KBM-7 (cell line): ENCODE results near the gene TXNDC16.

Source experiments
- DNase-seq: peaks from one replicate; pipeline ENCODE4 v3.0.0-alpha.2; 2015
- in situ Hi-C: fragments of 300-500 bp; cut with MboI; formaldehyde crosslinking; loops from 2 replicates; pipeline ENCODE4 v1.14.3; 2020; ENCODE audit warnings: low sequenced_read_pairs, low pct_unique_long_range_greater_than_20kb, mixed read lengths

Gene TXNDC16

DNA sequence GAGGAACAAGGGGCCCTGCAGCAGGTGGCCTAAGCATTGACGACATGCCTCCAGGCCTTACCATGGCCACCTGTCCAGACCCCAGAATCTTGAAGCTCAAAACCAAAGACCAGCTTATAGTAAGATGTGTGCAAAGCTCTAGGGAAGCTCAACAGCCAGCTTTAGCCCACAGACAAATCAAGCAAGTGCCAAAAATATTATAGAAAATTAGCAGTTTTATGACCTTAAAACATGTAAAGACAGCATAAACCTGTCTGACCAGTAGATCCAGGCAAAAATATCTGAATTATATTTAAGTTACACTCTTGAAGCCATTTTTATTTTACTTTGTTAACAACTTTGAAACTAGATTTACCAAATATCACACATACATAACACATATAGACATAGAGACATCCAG is 90.6 kb downstream of the TXNDC16 start:
- DNase-seq = no peak
- in situ Hi-C loops = no loop called here

DNA sequence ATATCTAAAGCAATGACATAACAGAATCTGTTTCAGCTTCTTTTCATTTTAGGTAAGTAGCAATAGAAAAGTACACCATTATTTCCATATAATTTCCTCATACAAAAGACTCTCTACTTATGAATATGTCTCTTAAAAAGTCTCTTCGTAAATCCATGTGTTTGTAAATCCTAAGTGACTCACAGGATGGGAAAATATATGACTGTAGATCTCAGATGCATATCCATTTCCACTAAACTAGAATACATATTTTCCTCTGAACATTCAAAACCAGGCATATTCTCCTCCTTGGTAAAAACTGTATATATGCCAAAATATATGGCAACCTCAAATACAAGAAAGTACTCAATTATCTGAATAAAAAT is 93.6 kb downstream of the TXNDC16 start:
- in situ Hi-C loops = no loop called here
- DNase-seq = no peak

GRCh38 chr14:52457411-52457810 is 94.9 kb downstream of the TXNDC16 start:
- no peak for DNase-seq
- in situ Hi-C loops = no loop called here

DNA sequence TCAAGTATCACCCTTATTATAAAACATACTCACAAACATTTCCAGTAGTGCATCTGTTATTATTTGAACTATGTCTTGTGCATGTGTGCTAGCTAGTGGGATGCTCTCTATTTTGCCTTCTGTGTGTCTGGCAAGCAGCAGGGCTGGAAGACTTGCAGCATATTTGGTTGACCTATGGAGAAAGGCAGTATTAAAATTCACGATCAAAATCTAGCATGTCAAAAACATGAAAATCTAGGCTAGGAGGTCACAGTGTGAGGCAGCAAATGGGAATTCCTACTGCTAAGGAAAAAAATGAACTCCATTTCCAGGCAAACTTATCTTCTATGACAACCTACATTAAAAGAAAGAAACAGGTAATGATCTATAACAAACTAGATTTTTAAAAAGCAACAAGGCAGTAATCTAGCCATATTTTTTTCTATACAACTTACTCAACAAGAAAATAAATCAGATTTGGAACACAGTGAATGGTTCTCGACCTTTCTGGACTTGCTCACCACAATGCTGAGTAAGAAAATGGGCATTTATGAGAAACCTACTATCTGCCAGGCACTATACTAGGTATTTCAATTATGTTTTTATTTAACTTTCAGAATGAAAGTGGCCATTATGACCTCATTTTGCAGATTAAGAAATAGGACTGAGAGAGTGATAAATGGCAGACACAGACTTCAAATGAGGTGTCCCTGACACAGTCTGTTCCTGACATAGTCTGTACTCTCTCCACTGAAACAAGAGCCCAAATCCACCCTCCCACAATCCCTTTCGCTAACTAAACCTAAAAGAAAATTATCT is 96.8 kb downstream of the TXNDC16 start:
- in situ Hi-C loops = no loop called here
- DNase-seq = no peak

DNA sequence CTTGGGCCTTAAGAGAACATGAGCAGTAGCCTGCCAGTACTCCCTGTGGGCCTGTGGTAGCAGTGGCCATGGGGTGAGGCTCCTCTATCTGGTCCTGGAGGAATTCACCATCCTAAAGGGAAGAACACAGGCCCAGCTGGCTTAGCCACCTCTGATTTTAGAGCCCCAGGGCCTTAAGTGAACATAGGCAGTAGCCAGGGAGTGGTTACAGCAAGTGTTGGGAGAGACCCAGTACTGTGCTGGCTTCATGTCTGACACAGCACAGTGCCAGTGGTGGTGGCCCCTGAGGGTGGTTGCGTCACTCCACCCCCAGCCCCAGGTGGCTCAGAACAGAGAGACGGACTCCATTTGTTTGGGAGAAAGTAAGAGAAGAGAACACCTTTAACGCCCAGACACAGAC is 105.1 kb downstream of the TXNDC16 start:
- no peak for DNase-seq
- in situ Hi-C loops = no loop called here

- DNase-seq = no peak
- in situ Hi-C loops = no loop called here
Observed at GRCh38 chr14:52446355-52446754, 106.0 kb downstream of the TXNDC16 start.

- in situ Hi-C loops = no loop called here
- no peak for DNase-seq
Observed at GRCh38 chr14:52443506-52443905, 108.8 kb downstream of the TXNDC16 start.

DNA sequence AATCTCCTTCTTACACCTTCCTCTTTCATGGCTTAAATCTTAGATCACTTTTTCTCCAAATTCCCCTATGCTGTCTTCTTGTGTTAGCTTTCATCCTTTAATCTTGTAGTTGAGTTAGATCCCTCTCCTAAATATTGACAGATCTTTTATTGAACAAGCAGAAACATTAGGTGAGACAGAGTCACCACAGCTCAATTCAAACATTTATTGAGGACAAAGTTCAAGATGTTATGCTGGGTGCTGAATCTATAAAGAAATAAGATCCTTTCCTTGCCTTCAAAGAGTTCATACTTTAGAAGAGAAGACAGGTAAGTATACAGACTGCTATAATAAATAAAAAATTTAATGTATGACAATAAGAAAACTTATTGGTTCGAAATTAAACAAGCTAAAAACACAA is 109.7 kb downstream of the TXNDC16 start:
- no peak for DNase-seq
- in situ Hi-C loops = no loop called here

- in situ Hi-C loops = no loop called here
- DNase-seq = peak; percentile 16
Observed at GRCh38 chr14:52442166-52442565, 110.1 kb downstream of the TXNDC16 start.

DNA sequence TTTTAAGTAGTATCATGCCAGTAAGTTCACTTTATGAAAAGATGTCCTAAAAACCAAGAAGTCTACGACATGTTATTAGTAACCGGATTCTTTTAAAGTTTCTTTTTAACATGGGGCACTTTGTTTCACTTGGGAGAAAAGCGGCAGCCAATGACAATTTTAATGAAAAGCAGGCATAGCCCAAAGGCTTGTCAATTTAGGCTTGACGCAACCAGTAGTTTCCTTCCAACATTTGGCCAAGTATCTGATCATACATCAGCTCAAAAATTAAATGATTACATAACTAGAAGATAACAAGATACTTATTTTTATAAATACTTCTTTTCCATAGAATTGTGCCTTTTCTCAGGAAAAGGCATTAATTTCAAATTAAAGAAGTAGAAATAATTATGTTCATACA is 112.8 kb downstream of the TXNDC16 start:
- DNase-seq = no peak
- in situ Hi-C loops = no loop called here

GRCh38 chr14:52434955-52435354 is 117.3 kb downstream of the TXNDC16 start:
- DNase-seq = no peak
- in situ Hi-C loops = no loop called here

DNA sequence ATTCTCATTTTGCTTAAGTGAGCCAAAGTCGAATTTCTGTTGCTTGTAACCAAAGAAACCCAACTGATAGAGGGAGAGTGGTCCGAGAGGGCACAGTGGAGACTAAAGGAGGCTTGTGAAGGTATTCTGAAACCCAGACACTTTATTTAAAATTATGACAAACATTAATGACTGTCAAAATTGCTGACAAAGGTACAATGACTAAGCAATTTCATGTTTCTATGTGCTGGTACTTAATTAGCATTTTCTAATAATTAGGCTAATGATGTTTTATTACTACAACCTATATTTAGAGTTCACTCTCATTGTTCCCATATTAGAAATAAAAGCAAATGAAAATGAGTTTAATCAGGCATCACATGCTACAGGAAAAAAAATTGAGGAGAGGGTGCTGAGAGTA is 121.8 kb downstream of the TXNDC16 start:
- in situ Hi-C loops = no loop called here
- no peak for DNase-seq

DNA sequence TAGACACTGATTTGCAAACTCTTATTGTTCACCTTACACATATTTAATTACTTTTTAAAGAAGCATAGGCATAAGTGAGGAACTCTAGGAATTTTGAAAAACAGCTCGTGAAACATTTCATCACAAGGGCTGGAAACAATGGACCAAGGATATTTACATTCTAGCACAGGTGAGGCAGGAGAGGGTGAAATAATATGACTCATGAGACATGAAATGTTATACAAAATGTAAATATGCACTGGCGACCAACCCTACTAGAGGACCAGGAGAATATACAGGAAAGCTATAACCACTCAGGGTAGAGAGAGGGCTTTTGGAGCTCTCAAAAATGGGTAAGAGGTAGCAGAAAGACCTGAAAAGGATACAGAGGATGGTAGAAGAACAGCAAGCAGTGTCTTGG is 122.9 kb downstream of the TXNDC16 start:
- in situ Hi-C loops = no loop called here
- DNase-seq = no peak

- in situ Hi-C loops = no loop called here
- DNase-seq = no peak
Observed at GRCh38 chr14:52427460-52427859, 124.8 kb downstream of the TXNDC16 start.

DNA sequence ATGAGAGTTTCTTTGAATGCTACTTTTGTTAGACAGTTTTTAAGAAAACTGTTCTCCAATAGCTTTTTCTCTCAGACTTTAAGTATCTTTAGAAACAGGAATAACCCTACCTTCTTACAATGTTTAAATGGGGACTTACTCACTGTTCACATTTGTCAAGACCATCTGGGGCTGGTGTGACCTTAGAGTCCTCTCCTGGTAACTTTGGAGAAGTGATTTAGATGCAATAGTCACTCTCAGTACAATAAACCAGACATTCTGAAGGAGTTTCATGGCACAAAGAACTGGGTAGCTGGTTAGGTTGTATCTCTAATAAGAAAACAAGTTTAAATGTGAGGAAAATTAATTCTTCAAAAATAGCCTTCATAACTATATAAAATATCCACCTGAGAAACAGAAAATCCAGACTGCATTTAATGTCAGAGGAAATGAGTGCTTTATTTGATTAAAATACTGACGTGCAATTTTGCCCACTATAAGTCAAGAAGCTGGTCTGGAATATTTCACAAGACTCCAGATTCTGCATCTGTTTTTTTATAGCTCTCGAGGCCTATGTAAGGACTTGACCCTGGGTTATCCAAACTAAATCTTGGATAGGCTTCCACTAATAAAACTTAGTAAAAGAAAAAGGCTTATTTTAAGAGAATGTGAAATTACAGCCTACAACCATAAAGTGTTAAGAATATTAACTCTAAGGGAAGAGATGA is 129.5 kb downstream of the TXNDC16 start:
- in situ Hi-C loops = no loop called here

GRCh38 chr14:52417139-52417538 is 135.2 kb downstream of the TXNDC16 start:
- DNase-seq = no peak
- in situ Hi-C loops = no loop called here

More for the DNA sequence above, 129.5 kb downstream of the TXNDC16 start:
- no peak for DNase-seq

GRCh38 chr14:52413729-52414408 is 138.4 kb downstream of the TXNDC16 start:
- in situ Hi-C loops = no loop called here
- DNase-seq = no peak

- in situ Hi-C loops = no loop called here
- no peak for DNase-seq
Observed at GRCh38 chr14:52412426-52412825, 139.9 kb downstream of the TXNDC16 start.

DNA sequence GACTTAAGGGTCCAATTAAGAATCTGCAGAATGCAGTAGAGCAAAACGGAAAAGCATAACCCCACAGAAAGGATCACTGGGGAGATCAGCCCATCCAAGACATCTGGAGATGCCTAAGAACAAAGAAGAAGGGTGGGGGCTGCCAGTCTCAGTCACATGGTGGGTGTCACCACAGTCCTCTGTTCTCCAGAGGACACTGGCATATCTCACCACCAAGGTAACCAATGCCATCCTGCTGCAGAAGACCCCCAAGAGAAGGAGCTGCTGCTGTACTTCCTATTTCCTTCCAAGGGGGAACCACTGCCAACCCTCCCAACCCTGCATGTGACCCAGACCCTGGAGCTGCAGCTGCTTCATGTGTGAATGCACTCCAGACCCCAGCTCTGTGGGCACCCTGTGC is 147.0 kb downstream of the TXNDC16 start:
- in situ Hi-C loops = no loop called here
- no peak for DNase-seq

DNA sequence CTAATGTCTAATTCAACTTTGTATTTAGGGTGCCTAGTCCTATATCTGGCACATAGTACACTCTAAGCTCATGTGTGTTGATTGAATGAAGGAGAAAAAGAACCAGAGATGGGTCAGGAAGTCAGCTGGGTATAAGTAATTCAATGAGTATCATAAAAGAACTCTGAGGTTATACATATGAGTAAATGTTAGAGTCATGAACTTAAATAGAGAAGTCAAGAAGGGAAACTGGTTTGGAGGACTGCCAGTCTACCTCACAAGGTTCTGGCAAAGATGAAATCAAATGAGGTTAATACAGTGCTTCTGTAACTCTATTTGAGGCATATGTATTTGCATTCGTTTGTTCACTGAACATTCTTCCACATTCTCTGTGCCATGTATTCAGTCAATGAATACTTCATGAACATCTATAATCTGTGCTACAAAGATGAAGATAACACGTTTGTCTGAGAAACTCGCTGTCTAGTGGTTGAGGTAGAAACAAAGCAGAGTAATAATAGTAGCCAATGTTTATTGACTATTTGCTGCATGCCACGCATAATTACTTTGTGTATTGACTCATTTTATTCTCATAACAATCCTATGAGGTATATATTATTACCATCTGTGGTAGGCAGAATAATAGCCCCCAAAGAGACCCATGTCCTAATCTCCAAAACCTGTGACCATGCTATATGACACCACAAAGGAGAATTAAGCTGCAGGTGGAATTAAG is 149.3 kb downstream of the TXNDC16 start:
- in situ Hi-C loops = no loop called here
- peak; percentile 26 for DNase-seq
